Activated T-cell treated with anti-CD3 and anti-CD28 coated beads, Interleukin-2, amount 50 U/mL, for 72 hours (primary cell): Measurements from ENCODE around the gene RAET1G. TPM values are rescaled to one million over a fixed set of nuclear protein-coding genes. Genes with fewer than 3 reads are reported as not detected.
"Not testable (repeated sequence)": the region's sequence is repeated elsewhere in the genome, so short reads cannot be mapped to it uniquely, and the experiment has no call there.

Experiments used
- ATAC-seq, 2 donors: fragments of 150-1000 bp; cut with Tn5 transposase; replicated peaks in 1 of 2; 2 replicates each; pipeline ENCODE4 v1.10.0; 2021; ENCODE audit warnings: moderate library complexity in 2 of 2, mild to moderate bottlenecking in 1 of 2
- DNase-seq, 2 donors: peaks; one replicate each; pipeline ENCODE4 v3.0.0; 2021 to 2022; ENCODE audit warnings: mixed read lengths in 1 of 2
- H3K27ac Mint-ChIP-seq: one replicate; pipeline ENCODE4 v1.8.0; 2022; ENCODE audit warnings: mild to moderate bottlenecking, moderate library complexity, mixed read lengths
- H3K27me3 Mint-ChIP-seq: one replicate; pipeline ENCODE4 v1.8.0; 2022; ENCODE audit warnings: low read depth, mixed read lengths
- H3K36me3 Mint-ChIP-seq, 2 donors: one replicate each; pipeline ENCODE4 v1.8.0; 2022; ENCODE audit warnings: mixed read lengths in 2 of 2, mild to moderate bottlenecking in 1 of 2; ENCODE audit not compliant: insufficient read depth in 2 of 2
- H3K4me1 Mint-ChIP-seq: one replicate; pipeline ENCODE4 v1.8.0; 2022; ENCODE audit warnings: low read depth, mixed read lengths
- H3K4me3 Mint-ChIP-seq, 2 donors: one replicate each; pipeline ENCODE4 v1.8.0; 2022; ENCODE audit warnings: mild to moderate bottlenecking in 2 of 2, mixed read lengths in 2 of 2, moderate library complexity in 2 of 2
- H3K9me3 Mint-ChIP-seq, 2 donors: one replicate each; pipeline ENCODE4 v1.8.0; 2022; ENCODE audit warnings: mixed read lengths in 2 of 2
- total RNA-seq, 2 donors: library from RNA; stranded (reverse); gene quantifications; one replicate each; pipeline ENCODE4 v1.2.3, GENCODE V29; 2022

RAET1G gene
- total RNA-seq, 2 donors from 2014 or later, result not detected

DNA sequence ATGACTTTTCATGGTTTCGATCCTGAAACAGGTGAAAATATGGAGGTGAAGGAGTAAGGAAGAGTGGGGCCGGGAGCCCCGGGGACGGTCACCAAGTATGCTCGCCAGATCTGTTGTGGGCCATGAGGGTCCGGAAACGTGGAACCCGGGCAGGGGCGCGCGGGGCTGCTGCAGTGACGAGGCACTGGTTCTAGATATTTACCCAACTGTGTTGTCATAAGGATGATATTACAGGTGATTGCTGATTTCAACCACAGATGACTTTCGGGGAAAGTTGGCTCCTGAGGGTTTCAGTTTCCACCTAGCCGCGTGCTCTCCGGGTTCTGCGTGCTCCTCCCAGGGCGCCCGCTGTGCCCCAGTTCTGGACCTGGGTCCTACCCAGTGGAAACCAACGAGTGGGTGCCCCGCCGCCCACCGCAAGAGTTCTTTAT is 12.2 kb downstream of the RAET1G start:
- peaks cover 6 to 8% of the 10 kb centered on the region in 2 donors for H3K9me3 Mint-ChIP-seq
- H3K4me1 Mint-ChIP-seq, result no peaks in the 10 kb centered on the region
- peaks cover 4 to 8% of the 10 kb centered on the region in 2 donors for H3K36me3 Mint-ChIP-seq
- H3K27ac Mint-ChIP-seq, result no peak overlapping the region
- no peak for ATAC-seq
- DNase-seq, result no peak
- H3K27me3 Mint-ChIP-seq, result peaks cover 29% of the 10 kb centered on the region
- H3K4me3 Mint-ChIP-seq, result no peak overlapping the region

DNA sequence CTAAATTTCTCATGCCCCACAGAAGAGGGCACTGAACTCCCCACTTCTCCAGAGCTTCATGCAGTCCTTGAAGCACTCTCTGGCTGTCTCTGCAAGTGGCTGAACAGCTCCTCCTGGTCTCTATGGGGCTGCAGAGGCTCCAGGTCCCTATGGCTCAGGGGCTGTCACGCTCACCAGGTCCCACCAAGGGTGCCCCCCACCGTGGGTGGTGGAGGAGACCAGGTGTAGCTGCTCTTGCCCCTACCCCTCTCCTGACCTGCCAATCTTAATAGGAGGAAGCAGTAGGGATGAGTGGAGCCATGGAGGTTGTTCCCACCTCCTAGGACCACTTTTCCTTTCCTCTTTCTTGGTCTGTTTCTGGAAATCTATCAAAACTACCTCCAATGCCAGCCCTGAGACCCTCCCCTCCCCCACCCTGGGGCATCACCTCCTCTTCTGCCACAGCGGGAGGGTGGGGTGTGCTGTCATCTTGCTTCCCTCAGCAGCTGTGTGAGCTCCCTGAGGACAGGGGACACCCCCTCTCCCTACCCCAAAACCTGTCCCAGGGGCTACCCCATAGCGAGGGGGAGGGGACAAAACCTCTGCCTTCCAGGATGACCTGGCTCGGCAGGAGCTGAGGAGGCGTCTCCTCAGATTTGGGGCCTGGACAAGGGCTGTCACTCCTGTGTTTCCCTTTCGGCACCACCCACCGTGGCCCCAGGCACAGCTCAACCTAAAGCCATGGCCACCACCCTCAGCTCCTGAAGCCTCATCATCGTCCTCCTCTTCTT is 13.0 kb downstream of the RAET1G start:
- peaks cover 4 to 8% of the 10 kb centered on the region in 2 donors for H3K36me3 Mint-ChIP-seq

DNA sequence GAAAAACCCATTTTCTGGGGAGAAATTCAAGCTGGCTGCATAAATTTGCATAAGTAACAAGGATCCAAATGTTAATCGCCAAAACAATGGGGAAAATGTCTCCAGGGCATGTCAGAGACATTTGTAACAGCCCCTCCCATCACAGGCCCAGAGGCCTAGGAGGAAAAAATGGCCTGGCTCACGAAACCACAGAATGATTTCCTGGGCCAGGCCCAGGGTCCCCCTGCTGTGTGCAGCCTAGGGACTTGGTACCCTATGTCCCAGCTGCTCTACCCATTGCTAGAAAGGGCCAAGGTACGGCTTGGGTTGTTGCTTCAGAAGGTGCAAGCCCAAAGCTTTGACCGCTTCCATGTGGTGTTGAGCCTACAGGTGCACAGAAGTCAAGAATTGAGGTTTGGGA is 14.4 kb downstream of the RAET1G start:
- H3K27ac Mint-ChIP-seq, H3K4me1 Mint-ChIP-seq, H3K36me3 Mint-ChIP-seq, ATAC-seq, DNase-seq, H3K9me3 Mint-ChIP-seq, H3K4me3 Mint-ChIP-seq: not testable (repeated sequence)
- H3K27me3 Mint-ChIP-seq, result peaks cover 20% of the 10 kb centered on the region

More for the DNA sequence above, 13.0 kb downstream of the RAET1G start:
- DNase-seq, result no peak
- Mint-ChIP-seq H3K4me3 (no peak overlapping the region), H3K27me3 (peaks cover 29% of the 10 kb centered on the region), H3K27ac (no peak overlapping the region), H3K4me1 (no peaks in the 10 kb centered on the region), H3K9me3 (peaks cover 6 to 8% of the 10 kb centered on the region in 2 donors)
- ATAC-seq, result no peak

DNA sequence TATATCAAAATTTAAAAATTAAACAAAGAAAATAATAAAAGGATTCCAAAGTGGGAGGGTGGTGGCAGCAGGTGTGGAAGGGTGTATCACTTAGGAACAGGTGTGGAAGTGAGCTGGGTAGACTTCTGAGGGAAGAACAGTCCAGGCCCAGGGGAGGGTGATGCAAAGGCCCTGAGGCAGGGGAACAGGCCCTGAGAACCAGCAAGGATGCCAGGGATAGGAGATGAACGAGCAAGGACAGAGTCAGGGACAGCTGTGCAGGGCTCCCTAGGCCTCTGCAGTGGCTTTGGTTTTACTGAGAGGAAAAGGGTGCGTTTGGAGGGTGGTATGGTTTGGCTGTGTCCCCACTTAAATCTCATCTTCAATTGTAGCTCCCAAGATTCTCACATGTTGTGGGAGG is 15.6 kb downstream of the RAET1G start:
- Mint-ChIP-seq H3K36me3 (peaks cover 4 to 8% of the 10 kb centered on the region in 2 donors), H3K4me1 (no peaks in the 10 kb centered on the region), H3K4me3 (no peak overlapping the region), H3K9me3 (peaks cover 6 to 8% of the 10 kb centered on the region in 2 donors), H3K27ac (no peak overlapping the region), H3K27me3 (peaks cover 8% of the 10 kb centered on the region)
- DNase-seq, result no peak
- ATAC-seq, result no peak

DNA sequence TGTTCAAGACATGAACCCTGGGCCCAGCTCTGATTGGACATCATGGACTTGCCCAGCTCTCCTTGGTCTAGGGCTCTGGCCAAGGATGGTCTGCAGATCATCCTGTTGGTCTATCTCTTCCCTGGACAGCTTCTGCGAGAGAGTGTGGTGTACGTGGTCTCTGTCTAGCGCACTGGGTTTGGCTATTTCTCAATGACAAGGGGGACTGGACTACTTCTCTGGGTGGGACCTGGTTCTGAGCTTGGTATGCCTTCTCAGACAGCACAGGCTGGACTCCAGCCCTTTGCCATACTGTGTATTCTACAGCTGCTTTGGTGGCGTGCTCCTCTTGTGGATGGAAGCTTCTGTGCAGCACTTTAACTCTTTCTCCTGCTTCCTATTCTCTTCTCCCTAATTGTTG is 16.5 kb downstream of the RAET1G start:
- DNase-seq (no peak), ATAC-seq (no peak)
- Mint-ChIP-seq H3K4me3 (no peak overlapping the region), H3K36me3 (peaks cover 4 to 8% of the 10 kb centered on the region in 2 donors), H3K27me3 (peaks cover 6% of the 10 kb centered on the region), H3K9me3 (peaks cover 6 to 8% of the 10 kb centered on the region in 2 donors), H3K27ac (no peak overlapping the region), H3K4me1 (no peaks in the 10 kb centered on the region)

DNA sequence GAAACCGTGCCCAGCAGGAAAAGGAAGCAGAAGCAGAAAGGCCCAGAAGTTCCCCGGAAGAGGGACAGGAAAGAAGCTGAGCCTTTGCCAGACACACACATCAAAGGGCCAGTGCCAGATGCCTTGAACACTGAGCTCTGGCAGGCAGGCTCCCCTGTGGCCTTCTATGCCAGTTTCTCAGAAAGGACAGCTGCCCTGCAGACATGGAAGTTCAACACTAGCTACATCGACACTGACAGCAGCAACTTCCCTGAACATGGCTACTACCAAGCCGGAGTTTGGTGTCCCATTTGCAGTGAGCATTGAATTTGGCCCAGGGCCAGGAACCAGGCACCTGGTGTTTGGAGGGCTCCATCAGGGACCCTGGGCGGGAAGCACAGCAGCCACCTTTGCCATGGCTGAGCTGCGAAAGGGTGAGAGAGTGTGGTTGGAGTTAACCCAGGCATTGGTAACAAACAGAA is 17.0 kb downstream of the RAET1G start:
- H3K4me1 Mint-ChIP-seq, result no peaks in the 10 kb centered on the region

DNA sequence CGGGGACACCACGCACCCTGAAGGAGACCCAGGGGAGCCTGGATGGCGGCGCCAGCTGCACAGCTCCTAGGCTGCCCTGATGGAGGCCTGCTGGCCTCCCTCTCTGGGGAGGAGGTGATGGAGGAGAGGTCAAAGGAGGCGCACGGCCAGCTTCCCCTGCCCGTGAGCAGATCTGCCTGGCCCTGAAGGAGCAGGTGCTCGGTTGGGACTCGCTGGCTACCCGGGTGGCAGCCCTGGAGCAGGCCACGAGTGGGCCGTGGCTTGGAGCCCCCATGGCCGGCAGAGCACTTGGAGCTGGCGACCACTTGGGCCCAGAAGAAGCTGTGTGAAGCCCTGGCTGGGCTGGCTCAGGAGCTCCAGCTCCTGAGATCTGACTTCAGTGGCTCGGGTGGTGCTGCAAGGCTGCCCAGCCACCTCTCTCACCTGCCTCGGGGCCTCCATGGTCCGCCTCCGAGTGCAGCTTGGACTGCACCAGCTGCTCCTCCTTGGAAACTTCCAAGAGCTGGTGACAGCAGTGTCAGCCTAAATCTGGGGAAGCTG is 17.5 kb downstream of the RAET1G start:
- Mint-ChIP-seq H3K27ac (no peak overlapping the region), H3K4me1 (no peaks in the 10 kb centered on the region), H3K9me3 (peaks cover 6 to 8% of the 10 kb centered on the region in 2 donors), H3K36me3 (peaks cover 4 to 8% of the 10 kb centered on the region in 2 donors), H3K4me3 (no peak overlapping the region), H3K27me3 (peaks cover 6% of the 10 kb centered on the region)
- ATAC-seq (no peak), DNase-seq (no peak)

More for the DNA sequence above, 17.0 kb downstream of the RAET1G start:
- Mint-ChIP-seq H3K27me3 (peaks cover 6% of the 10 kb centered on the region), H3K4me3 (no peak overlapping the region), H3K36me3 (peaks cover 4 to 8% of the 10 kb centered on the region in 2 donors), H3K9me3 (peaks cover 6 to 8% of the 10 kb centered on the region in 2 donors), H3K27ac (no peak overlapping the region)
- ATAC-seq, result no peak
- DNase-seq, result no peak

DNA sequence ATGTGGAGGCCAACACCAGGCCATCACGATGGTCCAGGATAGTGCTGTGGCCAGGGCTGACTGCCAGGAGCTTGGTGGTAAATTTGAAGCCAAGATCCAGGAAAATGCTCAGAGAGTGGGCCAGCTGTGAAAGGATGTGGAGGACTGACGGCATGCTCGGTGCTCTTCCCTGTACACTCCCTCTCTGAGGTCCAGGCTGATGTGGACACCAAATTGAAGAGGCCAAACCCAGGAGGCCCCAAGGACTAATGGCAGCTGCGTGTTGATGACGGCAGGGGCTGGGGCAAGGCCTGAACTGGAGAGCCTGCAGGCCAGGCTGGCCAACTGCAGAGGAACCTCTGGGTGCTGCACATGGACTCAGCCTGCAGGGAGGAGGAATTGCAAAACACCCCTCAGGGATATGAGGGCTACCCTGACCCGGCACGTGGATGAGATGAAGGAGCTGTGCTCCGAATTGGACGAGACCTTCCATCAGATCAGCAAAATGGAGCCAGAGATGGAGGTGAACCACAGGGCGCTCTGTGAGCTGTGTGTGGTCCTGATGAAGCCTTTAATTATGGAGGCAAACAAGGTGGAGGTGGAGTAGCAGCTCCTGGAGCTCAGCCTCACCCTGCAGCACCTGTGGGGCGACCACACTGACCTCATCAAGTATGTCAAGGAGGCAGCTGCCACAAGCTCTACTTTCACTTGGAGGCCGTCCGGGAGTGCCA is 18.1 kb downstream of the RAET1G start:
- peaks cover 6% of the 10 kb centered on the region for H3K27me3 Mint-ChIP-seq
- DNase-seq, result no peak
- H3K4me1 Mint-ChIP-seq, result no peaks in the 10 kb centered on the region
- peaks cover 4 to 8% of the 10 kb centered on the region in 2 donors for H3K36me3 Mint-ChIP-seq
- no peak for ATAC-seq
- H3K27ac Mint-ChIP-seq, result no peak overlapping the region
- peaks cover 6 to 8% of the 10 kb centered on the region in 2 donors for H3K9me3 Mint-ChIP-seq
- H3K4me3 Mint-ChIP-seq, result no peak overlapping the region

DNA sequence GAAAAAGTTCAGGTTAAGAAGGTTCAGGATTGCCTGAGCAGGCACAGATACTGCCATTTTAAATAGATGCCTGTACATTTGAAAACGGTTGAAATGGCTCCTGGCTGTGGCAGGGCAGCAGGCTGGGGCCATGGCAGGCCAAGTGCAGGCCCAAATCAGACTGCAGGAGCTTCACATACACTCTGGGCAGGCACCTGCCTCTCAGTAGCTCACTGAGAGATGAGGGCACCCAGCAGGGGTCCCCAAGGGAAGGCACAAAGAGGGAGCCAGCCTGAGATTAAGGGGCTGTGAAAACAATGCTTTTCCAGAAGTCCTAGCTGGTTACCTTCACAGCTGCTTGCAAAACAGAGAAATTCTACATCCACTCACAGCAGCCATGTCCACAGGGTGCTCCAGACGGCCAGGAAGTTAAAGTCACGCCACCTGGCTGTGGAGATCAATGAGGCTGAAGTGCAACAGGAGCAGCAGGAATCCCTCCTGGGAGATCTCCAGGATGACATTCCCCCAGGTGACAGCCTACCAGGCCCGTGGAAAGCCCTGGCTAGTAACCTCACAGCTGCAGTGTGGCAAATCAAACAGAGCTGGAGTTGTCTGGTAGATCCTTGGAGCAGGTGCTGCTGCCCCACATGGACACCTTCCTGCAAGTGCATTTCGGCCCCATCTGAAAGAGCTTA is 18.8 kb downstream of the RAET1G start:
- Mint-ChIP-seq H3K27ac (no peak overlapping the region), H3K36me3 (peaks cover 3 to 8% of the 10 kb centered on the region in 2 donors), H3K4me1 (no peaks in the 10 kb centered on the region), H3K4me3 (no peak overlapping the region), H3K9me3 (peaks cover 4 to 8% of the 10 kb centered on the region in 2 donors), H3K27me3 (peaks cover 11% of the 10 kb centered on the region)
- ATAC-seq (no peak), DNase-seq (no peak)

DNA sequence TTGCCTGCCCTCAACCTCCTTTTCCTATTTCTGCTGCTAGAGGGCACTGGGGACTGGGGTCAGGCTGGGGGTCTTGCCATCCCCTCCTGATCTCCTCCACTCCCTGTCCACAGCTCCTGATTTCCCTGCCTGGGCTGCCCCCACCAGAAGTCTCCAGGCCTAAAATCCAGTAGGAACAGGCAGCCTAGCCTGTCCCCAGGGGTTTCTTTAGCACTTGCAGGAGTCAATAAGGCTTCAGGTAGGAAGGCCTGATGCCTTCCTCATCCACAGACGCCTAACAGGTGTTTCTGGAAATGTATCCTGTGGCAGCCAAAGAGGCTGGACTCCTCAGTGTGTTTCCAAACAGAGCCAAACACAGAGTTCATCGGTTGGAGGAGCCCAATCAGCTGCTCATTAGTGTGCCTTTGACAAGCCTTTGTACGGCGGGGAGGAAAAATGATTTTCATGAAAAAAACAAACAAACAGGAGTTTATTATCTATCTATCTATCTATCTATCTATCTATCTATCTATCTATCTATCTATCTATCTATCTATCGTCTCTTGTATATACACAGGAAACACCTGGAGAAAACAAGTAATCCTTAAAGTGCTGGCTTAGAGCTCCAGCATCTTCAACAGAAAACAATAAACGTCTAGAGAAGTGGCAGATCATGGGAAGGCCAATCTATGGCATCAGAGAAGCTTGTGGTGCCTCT is 21.3 kb downstream of the RAET1G start:
- Mint-ChIP-seq H3K36me3 (no peaks in the 10 kb centered on the region), H3K4me3 (no peak overlapping the region), H3K27me3 (peaks cover 9% of the 10 kb centered on the region), H3K4me1 (peaks cover 4% of the 10 kb centered on the region), H3K9me3 (no peaks in the 10 kb centered on the region), H3K27ac (no peak overlapping the region)
- DNase-seq, result no peak
- ATAC-seq, result no peak

DNA sequence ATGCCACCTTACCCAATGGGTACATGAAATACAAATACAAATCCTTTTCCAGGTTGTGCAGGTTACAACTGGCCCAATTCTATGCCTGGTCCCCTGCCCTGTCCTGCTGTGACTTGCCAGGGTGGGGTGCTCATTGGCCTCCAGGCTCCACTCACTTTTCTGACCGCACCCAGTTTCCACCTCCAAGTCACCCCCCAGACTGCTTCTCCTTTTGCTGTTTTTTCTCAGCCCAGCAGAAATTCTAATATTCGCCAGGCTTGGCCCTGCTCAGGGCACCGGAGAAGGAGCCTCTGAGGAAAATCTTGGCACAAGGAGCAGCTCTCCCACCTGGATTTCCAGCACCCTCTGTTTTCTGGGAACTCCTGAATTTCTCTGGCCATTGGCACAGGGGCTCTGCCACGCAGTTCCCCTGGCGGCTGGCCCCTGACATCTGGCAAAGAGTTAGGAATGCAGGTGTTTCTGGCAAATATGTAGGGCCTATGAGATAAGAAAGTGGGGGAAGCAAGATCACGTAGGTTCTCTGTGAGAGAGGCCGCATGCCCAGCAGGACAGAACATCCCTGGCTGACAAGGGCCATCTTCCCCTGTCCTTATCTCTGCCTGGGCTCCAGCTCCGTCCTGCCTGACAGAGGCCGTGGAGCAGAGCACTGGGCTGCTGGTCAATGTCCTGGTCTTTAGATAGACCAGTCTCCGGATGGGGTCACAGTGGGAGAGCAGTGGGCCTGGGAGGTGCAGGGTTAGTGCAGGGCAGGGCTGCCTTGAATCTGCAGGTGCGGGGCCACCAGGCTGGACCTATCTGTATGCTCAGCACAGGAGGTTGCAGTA is 22.1 kb downstream of the RAET1G start:
- Mint-ChIP-seq H3K9me3 (no peaks in the 10 kb centered on the region), H3K27ac (no peak overlapping the region), H3K27me3 (peaks cover 6% of the 10 kb centered on the region), H3K4me3 (no peak overlapping the region), H3K4me1 (peaks cover 12% of the 10 kb centered on the region), H3K36me3 (no peaks in the 10 kb centered on the region)
- ATAC-seq (no peak), DNase-seq (no peak)
